GM19239 (cell line): ENCODE measurements around the gene TPH1.

Experiments used
- DNase-seq: peaks from one replicate; pipeline ENCODE4 v3.0.0; 2011; ENCODE audit warnings: low spot score; ENCODE audit not compliant: insufficient read length
- FAIRE-seq: peaks from 2 replicates; lab custom pipeline; 2011; peaks lifted over from hg19 to GRCh38; lab: Jason Lieb, UNC

Gene TPH1

GRCh38 chr11:18046116-18046777 is at the start of gene TPH1:
TSS of gene TPH1 (minus strand) at chr11:18046269. CDS start at chr11:18040762, 5,507 bp downstream.
- FAIRE-seq (no peak), DNase-seq (no peak)

- no peak for FAIRE-seq
Measured at GRCh38 chr11:18093959-18094358, 47.9 kb upstream of the TPH1 start.

GRCh38 chr11:18091731-18092130 is 45.7 kb upstream of the TPH1 start:
- DNase-seq (no peak), FAIRE-seq (no peak)

More at GRCh38 chr11:18093959-18094358, 47.9 kb upstream of the TPH1 start:
- no peak for DNase-seq

- DNase-seq (no peak), FAIRE-seq (no peak)
Measured at GRCh38 chr11:18088966-18089365, 42.9 kb upstream of the TPH1 start.

GRCh38 chr11:18088366-18088765 is 42.3 kb upstream of the TPH1 start:
- no peak for FAIRE-seq
- DNase-seq: no peak

GRCh38 chr11:18081551-18081950 is 35.5 kb upstream of the TPH1 start:
- FAIRE-seq (no peak), DNase-seq (no peak)

- DNase-seq: no peak
- FAIRE-seq: no peak
Measured at GRCh38 chr11:18080451-18080850, 34.4 kb upstream of the TPH1 start.

- FAIRE-seq: no peak
Measured at GRCh38 chr11:18078909-18079308, 32.8 kb upstream of the TPH1 start.

GRCh38 chr11:18075444-18075843 is 29.4 kb upstream of the TPH1 start:
- DNase-seq (no peak), FAIRE-seq (no peak)

More at GRCh38 chr11:18078909-18079308, 32.8 kb upstream of the TPH1 start:
- no peak for DNase-seq

- DNase-seq (no peak), FAIRE-seq (no peak)
Measured at GRCh38 chr11:18071098-18071705, 25.1 kb upstream of the TPH1 start.

GRCh38 chr11:18067372-18067771 is 21.3 kb upstream of the TPH1 start:
- DNase-seq (no peak), FAIRE-seq (no peak)

- no peak for FAIRE-seq
- no peak for DNase-seq
Measured at GRCh38 chr11:18066626-18067025, 20.6 kb upstream of the TPH1 start.

GRCh38 chr11:18065572-18065971 is 19.5 kb upstream of the TPH1 start:
- FAIRE-seq: no peak
- no peak for DNase-seq

GRCh38 chr11:18064450-18065054 is 18.5 kb upstream of the TPH1 start:
- DNase-seq (no peak), FAIRE-seq (no peak)

GRCh38 chr11:18063862-18064434 is 17.9 kb upstream of the TPH1 start:
- FAIRE-seq: no peak

GRCh38 chr11:18063125-18063524 is 17.1 kb upstream of the TPH1 start:
- FAIRE-seq (no peak), DNase-seq (no peak)

More at GRCh38 chr11:18063862-18064434, 17.9 kb upstream of the TPH1 start:
- DNase-seq: no peak

GRCh38 chr11:18061351-18061750 is 15.3 kb upstream of the TPH1 start:
- DNase-seq (no peak), FAIRE-seq (no peak)

- DNase-seq (no peak), FAIRE-seq (no peak)
Measured at GRCh38 chr11:18056561-18057181, 10.6 kb upstream of the TPH1 start.

- DNase-seq (no peak), FAIRE-seq (no peak)
Measured at GRCh38 chr11:18054511-18055103, 8.5 kb upstream of the TPH1 start.

- DNase-seq (no peak), FAIRE-seq (no peak)
Measured at GRCh38 chr11:18050848-18051247, 4.8 kb upstream of the TPH1 start.
